GM20431 (cell line): ENCODE measurements around the gene INSC.

Experiments
- in situ Hi-C: fragments of 300-500 bp; cut with MseI, MboI; formaldehyde crosslinking; loops from one replicate; pipeline ENCODE4 v1.15.0; 2020; ENCODE audit warnings: low sequenced_read_pairs; ENCODE audit not compliant: unreplicated experiment

The INSC gene

DNA sequence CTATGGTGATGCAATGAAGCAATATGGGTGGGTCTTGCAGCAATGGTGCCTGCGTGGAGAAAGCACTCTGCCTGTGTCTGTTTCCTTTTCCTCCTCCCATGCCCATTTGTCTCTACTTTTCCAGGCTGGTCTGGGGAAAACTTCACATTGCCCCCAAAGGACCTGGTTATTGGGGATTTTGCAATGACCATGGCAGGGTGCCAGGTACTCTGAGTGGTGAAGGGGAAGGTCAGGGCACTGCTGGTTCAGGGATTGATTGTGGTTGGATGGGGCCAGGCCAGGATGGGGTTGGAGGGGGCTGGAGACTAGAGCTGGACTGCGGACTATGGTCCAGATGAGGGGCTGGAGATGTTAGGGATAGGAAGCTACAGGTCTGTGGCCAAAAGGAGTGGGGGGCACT, 92.1 kb downstream of the INSC start:
- in situ Hi-C loops: loop anchor here (10.0 kb wide), 1 partner anchor 102 kb away; no protein-coding TSS in a partner anchor

DNA sequence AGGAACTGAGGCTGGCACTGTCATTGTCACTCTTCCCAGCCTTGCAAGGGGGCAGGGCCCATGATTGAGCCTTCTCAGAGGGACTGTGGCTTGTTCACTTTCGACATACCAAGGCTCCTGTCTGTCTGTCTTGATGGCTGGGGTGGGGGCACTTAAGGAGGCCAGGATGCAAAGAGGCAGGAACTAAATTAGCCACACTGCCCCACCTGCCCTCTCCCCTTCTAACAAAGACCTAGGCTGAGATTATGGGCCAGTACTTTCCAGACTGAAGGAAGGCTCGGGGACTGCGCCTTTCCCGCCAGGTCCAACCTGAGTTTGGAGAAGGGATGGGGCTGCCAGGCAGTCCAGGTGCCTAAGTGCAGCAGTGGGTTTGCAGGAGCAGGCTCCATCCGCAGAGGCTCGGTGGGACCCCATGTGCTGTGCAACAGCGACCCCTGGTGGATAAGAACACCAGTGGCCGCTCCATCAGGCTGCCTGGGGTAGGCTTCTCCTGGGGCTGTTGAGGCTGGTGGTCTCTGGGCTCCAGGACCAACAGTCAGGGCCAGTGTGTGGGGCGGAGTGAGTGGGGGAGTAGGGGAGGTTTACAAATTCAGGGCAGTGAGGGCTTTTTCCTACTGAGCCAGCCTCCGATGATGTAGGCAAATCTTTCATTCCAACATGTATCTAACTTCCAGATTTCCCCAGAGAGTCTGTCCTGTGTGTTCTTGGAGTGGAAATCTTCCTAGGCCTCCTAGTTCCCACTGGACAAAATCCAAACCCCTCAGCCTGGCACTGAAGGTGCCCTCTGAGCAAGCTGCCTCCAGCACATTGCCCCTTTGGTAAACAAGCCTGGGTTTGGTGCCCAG, 93.9 kb downstream of the INSC start:
- in situ Hi-C loops: loop anchor here (10.0 kb wide), 1 partner anchor 104 kb away; no protein-coding TSS in a partner anchor

DNA sequence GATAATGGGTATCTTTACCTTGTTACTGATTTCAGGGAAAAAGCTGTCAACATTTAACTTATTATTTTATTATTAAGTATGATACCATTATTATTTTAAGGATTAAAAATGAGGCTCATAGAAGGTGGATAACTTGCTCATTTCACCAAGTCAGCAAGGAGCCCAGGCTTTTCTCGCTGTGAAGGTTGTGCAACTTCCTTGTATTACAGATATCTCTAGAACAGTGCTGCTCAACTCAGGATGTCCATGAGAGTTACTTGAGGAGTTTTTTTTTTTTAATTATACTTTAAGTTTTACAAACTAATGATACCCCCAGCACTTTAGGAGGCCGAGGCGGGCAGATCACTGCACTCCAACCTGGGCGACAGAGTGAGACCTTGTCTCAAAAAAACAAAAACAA, 98.2 kb downstream of the INSC start:
- in situ Hi-C loops: no loop called here

DNA sequence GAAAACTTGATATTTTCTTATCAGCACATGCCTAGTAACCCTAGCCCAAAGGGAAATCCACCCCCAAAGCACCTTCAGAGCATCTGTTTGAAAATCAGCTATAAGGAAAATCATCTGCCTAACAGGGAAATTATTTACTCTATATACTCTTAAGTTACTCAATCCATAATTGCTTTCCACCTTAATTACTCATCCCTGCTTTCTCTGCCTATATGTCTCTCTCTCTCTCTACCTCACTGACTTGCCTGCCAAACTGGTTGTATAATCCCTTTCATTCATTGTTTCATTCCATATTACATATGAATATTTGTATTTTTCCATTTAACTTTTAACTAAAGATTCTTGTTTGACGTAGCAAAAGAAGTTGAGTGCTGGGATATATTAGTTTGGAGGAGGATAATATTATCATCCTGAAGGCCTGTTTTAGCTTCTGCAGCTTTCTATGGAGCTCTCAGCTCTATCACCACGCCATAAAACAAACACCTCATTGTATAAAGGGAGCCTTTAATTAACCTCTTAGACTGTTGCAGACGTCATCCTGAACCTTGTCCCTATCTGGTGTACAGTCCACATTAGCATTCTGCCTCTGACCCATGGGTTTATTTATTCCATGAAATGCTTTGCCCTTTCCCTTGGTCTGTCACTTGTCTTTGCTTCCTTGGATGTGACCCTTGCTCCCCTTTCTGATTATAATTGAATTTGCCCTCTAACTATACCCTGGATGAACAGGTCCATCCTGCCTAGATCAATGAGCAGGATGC, 98.9 kb downstream of the INSC start:
- in situ Hi-C loops: no loop called here

DNA sequence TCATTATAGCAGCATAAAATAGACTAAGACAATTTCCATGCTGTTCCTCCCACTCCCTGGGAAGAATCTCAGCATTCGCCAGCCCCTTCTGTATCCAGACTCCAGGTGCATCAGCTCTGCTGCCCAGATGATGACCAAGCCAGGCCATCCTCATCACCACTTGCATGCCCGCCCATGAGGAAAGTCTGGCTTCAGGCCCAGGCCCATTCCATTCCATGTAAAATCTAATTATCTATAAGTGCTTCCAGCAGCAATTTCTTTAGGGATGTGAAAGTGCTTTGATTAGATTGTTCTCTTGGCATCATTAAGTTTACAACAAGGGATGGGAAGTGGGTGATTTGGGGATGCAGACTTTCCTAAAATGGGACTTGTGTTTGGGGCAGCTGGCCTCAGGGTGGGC, 100.3 kb downstream of the INSC start:
- in situ Hi-C loops: no loop called here

DNA sequence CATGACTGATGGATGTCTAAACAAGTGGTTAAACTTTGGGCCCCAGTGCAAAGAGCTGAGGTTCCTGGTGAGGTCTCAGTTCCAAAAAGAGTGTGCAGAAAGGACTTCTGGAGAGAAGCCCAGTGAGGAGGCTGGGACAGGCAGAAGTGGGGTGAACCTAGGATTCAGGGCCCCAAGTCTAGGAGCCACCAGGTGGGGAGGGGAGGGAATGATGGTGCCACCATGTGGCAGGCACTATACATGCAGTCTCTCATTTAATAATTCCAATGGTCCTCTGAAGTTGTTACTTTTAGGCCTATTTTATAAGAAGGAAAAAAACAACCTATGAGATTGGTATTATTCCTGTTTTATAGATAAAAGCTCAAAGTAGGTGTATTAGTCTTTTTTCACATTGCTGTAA, 102.0 kb downstream of the INSC start:
- in situ Hi-C loops: no loop called here

DNA sequence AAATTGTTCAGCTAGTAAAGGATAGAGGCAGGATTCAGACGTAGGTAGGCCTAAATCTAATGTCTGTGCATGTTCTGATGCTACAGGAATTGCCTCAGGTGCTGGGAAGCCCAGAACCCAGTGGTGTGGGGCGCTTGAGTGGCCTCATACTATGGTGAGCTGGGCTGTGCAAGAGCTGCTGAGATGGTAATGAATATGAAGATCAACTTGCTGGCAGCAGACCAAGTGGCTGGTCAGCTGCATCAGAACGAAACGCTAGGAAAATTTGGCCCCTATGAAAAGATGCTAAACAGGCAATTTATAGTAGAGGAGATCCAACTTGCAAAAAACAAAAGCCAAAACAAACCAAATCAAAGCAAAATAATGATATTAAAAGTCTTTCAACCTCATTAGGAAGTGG, 102.7 kb downstream of the INSC start:
- in situ Hi-C loops: no loop called here

DNA sequence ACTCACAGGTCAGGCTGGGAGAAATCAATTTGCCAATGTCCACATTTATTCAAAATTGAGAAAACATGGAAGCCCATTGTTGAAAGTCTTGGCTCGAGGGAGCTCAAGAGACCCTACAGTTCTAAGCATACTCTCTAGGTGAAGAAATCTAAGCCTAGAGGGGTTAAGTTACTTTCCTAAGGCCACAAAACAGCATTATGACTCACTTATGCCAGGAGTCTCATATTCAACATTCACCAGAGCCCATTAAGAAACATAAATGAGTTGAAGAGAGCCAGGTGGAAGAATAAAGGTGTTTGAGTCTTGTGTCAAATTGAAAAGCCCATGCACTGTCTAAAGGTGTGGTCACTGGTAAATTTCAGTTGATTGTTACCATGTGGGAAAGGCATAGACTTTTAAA, 108.1 kb downstream of the INSC start:
- in situ Hi-C loops: no loop called here

DNA sequence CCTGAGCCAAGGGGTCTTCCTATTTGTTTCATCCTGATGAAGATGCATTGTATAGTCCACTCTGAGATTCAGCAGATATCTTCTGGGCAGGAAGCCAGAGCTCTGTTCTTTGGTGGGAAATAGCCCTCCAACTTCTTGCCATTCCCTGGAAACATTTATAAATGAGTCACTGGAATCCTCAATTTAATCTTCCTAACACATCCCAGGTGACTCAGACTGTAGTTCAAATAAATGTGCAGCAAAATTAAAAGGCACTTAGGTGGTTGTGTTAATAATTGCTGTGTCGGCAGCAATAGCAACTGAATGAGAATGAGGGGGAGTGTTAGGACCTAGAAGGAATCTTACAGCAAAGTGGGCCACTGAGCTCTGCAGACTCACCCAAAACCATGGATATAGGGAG, 108.6 kb downstream of the INSC start:
- in situ Hi-C loops: no loop called here

DNA sequence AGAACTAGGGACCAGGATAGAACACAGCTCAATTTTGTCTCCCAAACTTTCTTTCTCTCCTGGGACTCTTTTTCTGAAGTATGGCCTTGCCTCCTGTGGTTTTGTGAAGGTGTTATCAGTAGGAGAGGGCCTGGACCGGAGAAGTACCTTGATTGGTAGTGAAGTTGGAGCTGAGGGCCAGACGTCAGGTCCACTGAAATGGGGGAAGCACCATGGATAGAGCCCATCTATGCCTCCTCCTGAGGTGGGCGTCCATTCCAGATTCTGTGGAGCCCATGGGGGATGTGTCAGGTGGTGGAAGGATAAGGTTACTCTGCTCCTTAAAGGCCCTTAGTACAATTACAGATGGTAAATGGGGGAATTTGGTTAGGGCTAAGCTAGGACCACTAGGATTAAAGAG, 109.7 kb downstream of the INSC start:
- in situ Hi-C loops: no loop called here

DNA sequence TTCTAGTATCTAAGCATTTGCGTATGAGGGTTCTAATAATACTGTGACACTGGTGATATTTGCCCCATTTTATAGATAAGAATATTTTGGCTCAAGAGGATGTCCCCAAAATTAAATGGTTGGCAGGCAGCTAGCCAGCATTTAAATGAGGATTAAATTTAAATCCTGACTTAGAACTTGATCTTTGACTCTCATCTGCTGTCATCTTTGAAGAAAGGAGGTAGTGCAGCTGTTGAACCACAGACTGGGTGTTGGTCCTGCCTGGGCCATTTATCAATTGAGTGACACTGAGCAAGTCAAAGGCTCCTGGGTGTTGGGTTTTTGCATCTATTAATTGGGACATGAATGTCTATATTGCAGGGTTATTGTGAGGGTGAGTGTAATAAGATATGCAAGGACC, 112.3 kb downstream of the INSC start:
- in situ Hi-C loops: no loop called here

DNA sequence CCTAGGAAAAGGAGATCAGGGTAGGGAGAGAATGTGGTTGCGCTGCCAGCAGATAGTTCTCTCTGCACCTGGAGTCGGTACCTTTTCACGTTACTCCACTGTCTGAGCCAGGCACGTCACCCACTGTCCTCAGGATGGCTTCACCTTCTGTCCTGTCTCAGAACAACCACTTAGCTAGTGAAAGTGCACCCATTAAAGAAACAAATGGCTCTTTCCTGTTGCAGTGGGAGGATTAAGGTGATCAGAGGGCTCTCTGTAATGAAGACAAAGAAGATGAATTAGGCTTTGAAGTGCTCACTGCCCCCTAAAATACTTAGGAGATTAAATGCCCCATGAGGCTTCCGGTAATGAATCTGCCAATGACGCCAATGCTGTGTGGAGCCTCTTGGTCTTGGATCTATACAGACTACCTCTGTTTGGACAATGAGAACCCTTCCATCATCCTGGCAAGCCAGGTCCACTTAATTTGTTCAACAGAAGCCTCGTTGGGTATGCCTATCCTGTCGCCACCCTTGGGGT, 113.7 kb downstream of the INSC start:
- in situ Hi-C loops: no loop called here

DNA sequence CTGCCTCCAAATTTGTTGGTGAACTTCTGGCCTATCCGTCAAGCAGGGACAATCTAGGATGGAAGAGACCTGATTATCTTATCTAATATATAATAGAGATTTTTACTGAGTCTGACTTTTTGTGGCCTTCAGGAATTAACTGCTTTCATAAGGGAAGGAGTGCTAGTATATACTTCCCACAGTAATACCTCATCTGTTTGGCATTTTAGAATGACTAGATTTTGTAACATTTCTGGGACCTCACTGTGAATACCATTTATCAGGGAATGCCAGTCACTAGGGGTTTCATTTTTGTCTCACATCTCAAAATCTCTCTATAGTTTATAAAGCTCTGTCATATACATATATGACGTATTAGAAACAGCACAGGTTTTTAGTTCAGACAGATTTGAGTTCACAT, 114.3 kb downstream of the INSC start:
- in situ Hi-C loops: no loop called here

DNA sequence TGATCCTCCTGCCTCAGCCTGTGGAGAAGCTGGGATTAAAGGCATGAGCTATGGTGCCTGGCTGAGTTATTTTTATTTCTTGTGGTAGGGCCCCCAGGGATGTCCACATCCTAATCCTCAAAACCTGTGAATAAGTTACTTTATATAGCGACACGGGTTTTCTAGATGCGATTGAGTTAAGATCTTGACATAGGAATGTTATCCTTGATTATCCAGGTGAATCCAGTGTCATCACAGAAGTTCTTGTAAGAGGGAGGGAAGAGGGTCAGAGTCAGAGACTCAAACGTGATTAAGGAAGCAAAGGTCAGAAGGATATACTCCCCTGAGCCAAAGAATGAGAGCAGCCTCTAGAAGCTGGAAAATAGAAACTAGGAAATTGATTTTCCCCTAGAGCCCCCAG, 117.8 kb downstream of the INSC start:
- in situ Hi-C loops: no loop called here

DNA sequence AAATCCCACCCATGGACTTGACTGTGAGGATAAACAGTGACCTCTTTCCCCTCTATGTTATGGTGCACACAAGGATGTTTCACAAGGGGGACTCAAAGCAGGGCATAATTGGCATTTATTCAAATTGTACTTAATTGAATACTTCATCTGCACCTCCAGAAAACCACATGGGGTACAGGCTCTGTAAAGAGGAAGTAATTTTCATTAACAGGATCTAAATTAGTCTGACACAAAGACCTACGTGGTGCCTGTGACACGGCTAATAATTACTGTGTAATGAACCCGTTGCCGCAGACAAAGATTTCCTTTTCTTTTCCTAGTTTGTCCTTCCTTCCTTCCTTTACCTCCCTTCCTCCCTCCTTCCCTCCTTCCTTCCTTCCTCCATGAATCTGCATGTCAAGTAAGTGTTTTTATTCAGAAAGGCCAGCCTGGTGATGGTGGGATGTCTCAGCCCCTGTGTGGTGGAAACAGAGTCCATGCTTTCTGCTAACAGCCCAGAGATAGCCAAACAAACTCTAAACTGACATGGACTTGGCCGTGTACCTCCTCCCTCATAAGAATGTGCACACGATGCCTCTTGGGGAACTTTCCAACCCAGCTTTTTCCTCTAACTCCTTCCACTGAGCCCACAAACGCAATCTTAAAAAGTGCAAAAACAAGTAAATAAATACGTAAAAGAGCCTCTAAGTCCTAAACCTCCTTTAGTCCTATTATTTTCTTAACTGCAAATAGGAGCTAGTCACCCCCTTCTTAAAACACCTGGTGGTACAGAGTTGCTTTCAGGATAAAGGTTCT, 118.8 kb downstream of the INSC start:
- in situ Hi-C loops: no loop called here

DNA sequence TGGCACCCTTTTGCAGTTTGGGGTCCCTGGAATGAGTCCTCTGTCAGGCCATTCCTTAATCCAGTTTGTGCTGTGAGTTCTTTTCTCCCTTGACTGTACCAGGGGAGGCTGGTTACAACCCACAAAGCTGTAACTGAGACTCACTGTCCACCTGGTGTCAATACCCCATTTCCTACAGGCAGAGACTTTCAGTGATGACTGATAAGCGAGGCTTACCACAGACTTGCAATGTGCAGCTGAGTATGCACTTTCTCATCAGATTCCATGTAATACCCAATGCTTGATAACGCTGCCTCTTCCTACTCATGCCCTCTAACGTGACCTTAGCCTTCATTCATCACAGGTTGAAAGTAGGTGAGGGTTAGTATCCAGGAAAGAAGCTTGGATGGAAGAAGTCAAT, 120.1 kb downstream of the INSC start:
- in situ Hi-C loops: no loop called here

DNA sequence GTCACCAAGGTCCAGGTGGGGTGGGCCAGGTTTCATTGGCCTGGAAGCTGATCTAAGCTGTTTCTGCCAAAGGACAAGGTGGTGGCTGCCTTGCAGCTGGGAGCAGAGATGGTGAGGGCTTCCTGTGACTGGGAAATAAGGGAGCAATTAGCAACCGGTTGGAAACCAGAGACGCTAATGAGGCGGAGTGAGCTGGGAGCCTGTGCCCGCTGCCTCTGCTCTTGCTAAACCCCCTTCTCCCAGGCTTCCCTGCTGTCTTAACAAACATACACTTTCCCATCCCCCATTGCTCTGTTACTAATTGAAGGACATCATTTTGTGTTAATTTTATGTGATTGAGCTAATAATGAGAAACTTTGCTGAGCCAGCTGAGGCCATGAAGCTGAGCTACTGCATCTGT, 121.8 kb downstream of the INSC start:
- in situ Hi-C loops: no loop called here

DNA sequence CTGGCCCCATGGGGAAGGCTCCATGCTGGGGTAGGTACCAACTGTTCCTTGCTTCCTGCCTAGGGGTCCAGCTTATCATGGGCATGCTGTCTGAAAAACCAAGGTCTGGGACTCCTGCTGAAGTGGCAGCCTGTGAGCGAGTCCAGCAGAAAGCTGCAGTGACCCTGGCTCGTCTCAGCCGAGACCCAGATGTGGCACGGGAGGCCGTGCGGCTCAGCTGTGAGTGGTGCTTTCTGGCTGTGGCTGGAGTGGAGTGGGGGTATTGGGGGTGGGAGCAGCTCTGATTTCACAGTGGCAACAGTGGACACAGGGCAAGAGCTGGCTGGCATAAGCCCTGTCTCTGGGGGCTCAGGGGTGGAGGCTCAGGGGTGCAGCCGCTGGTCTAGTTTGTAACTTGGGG, 124.1 kb downstream of the INSC start:
- in situ Hi-C loops: no loop called here

DNA sequence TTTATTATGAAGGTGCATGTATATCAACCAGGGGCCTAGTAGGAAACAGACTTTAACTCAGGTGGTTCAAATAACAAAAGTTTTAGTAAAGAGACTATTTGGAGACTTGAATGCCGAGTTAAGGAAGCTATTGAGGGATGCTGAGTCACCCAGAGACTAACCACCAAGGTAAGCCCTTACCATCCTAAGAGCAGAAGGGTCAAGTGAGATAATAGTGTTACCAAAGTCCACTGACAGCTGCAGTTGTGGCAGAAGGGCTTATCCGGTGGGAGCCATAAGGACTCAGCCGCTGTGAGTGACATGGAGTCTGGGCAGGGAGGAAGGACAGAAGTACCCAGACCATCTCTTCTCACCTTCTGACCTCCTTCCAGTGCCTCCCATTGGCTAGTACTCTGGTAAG, 134.0 kb downstream of the INSC start:
- in situ Hi-C loops: no loop called here

DNA sequence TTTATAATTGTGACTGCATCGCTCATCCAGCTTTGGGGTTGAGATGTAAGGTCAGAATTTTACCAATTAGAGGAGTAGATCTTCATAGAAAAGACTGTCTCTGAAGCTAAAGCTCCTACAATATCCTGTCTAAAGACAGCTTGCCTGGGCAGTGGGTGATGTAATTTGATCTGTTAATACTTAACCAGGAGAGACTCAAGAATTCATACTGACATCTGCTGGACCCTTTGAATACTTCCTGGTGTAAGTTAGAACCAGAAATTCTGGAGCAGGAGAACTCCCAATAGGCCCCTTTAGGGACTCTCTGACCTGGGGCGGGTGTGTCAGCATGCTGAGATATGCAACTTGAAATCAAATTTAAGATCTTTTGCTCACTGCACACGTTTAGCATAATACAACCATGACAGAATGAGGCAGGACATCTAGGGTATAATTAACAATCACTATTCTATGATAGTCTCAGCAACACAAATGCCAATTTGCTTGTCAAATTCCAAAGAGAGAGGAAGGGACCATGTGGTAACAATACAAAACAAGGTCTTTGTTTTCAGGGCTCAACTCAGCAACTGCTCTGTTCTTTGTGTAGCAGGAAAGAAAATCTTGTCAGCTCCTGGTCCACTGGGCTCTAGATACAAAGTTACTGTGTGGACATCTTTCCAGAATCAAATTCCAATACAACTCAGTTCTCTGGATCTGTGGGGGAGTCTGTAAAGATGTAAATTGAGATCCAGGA, 143.9 kb downstream of the INSC start:
- in situ Hi-C loops: no loop called here
